ENCODE results near the gene SERPINB10. TPM values are rescaled to one million over a fixed set of nuclear protein-coding genes. Genes with fewer than 3 reads are reported as not detected.
"Not testable (repeated sequence)": the region's sequence is repeated elsewhere in the genome, so short reads cannot be mapped to it uniquely, and the experiment has no call there.

SERPINB10 gene
- total RNA-seq, 1 donor = not detected

- H2AFZ ChIP-seq (ENCODE audit: low read length) = peak overlapping the region; percentile 80
- H3K9me3 ChIP-seq (ENCODE audit: low read depth, low read length) = no peaks in the 10 kb centered on the region
- TF ChIP-seq, protein P1, sequence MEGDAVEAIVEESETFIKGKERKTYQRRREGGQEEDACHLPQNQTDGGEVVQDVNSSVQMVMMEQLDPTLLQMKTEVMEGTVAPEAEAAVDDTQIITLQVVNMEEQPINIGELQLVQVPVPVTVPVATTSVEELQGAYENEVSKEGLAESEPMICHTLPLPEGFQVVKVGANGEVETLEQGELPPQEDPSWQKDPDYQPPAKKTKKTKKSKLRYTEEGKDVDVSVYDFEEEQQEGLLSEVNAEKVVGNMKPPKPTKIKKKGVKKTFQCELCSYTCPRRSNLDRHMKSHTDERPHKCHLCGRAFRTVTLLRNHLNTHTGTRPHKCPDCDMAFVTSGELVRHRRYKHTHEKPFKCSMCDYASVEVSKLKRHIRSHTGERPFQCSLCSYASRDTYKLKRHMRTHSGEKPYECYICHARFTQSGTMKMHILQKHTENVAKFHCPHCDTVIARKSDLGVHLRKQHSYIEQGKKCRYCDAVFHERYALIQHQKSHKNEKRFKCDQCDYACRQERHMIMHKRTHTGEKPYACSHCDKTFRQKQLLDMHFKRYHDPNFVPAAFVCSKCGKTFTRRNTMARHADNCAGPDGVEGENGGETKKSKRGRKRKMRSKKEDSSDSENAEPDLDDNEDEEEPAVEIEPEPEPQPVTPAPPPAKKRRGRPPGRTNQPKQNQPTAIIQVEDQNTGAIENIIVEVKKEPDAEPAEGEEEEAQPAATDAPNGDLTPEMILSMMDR (IDR thresholded peaks at IDR 0.05; ENCODE audit: extremely low read depth, low read depth, low read length) = no peak
- peak; percentile 37 for DNase-seq (ENCODE audit: insufficient read length, low spot score, missing footprints)
- H3K4me1 ChIP-seq (ENCODE audit: insufficient read depth, low read length) = peaks cover 5% of the 10 kb centered on the region
- H3K27me3 ChIP-seq (ENCODE audit: insufficient read depth, low read length) = peaks cover 32% of the 10 kb centered on the region
- no peaks in the 10 kb centered on the region for H3K36me3 ChIP-seq (ENCODE audit: insufficient read depth, low read length)
- no peak overlapping the region for H3K27ac ChIP-seq (ENCODE audit: low read depth, low read length)
- H3K4me2 ChIP-seq (ENCODE audit: insufficient read depth, low read length) = peak overlapping the region; percentile 89
- H4K20me1 ChIP-seq (ENCODE audit: insufficient read depth, low read length) = no peaks in the 10 kb centered on the region
- no peaks in the 10 kb centered on the region for H3K79me2 ChIP-seq (ENCODE audit: insufficient read depth, low read length)
- H3K4me3 ChIP-seq (ENCODE audit: insufficient read depth, low read length) = peak overlapping the region; percentile 76
Observed at GRCh38 chr18:63936932-63937393, 29.2 kb downstream of the SERPINB10 start.

GRCh38 chr18:63940008-63940407, 32.2 kb downstream of the SERPINB10 start:
- Histone ChIP-seq H3K9me3 (ENCODE audit: low read depth, low read length) (no peaks in the 10 kb centered on the region), H3K27ac (ENCODE audit: low read depth, low read length) (no peak overlapping the region), H2AFZ (ENCODE audit: low read length) (no peak overlapping the region), H4K20me1 (ENCODE audit: insufficient read depth, low read length) (no peaks in the 10 kb centered on the region), H3K36me3 (ENCODE audit: insufficient read depth, low read length) (no peaks in the 10 kb centered on the region), H3K4me2 (ENCODE audit: insufficient read depth, low read length) (no peak overlapping the region), H3K4me3 (ENCODE audit: insufficient read depth, low read length) (no peak overlapping the region), H3K27me3 (ENCODE audit: insufficient read depth, low read length) (peaks cover 15% of the 10 kb centered on the region), H3K79me2 (ENCODE audit: insufficient read depth, low read length) (no peaks in the 10 kb centered on the region), H3K4me1 (ENCODE audit: insufficient read depth, low read length) (peaks cover 5% of the 10 kb centered on the region)
- no peak for DNase-seq (ENCODE audit: insufficient read length, low spot score, missing footprints)
- TF ChIP-seq, protein P1 (IDR thresholded peaks at IDR 0.05; ENCODE audit: extremely low read depth, low read depth, low read length) = no peak

DNA sequence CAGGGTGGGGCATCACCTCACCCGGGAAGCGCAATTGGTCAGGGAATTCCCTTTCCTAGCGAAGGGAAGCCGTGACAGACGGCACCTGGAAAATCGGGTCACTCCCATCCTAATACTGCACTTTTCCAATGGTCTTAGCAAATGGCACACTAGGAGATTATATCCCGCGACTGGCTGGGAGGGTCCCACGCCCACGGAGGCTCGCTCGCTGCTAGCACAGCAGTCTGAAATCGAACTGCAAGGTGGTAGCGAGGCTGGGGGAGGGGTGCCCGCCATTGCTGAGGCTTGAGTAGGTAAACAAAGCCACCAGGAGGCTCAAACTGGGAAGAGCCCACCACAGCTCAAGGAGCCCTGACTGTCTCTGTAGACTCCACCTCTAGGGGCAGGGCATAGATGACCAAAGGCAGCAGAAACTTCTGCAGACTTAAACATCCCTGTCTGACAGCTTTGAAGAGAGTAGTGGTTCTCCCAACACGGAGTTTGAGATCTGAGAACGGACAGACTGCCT, 32.8 kb downstream of the SERPINB10 start:
- not testable (repeated sequence) for H4K20me1 ChIP-seq (ENCODE audit: insufficient read depth, low read length); DNase-seq (ENCODE audit: insufficient read length, low spot score, missing footprints); H3K27ac ChIP-seq (ENCODE audit: low read depth, low read length); H3K4me1 ChIP-seq (ENCODE audit: insufficient read depth, low read length); H3K36me3 ChIP-seq (ENCODE audit: insufficient read depth, low read length); H3K4me3 ChIP-seq (ENCODE audit: insufficient read depth, low read length); H3K4me2 ChIP-seq (ENCODE audit: insufficient read depth, low read length); H2AFZ ChIP-seq (ENCODE audit: low read length); H3K9me3 ChIP-seq (ENCODE audit: low read depth, low read length); H3K79me2 ChIP-seq (ENCODE audit: insufficient read depth, low read length)
- H3K27me3 ChIP-seq (ENCODE audit: insufficient read depth, low read length) = peaks cover 15% of the 10 kb centered on the region

DNA sequence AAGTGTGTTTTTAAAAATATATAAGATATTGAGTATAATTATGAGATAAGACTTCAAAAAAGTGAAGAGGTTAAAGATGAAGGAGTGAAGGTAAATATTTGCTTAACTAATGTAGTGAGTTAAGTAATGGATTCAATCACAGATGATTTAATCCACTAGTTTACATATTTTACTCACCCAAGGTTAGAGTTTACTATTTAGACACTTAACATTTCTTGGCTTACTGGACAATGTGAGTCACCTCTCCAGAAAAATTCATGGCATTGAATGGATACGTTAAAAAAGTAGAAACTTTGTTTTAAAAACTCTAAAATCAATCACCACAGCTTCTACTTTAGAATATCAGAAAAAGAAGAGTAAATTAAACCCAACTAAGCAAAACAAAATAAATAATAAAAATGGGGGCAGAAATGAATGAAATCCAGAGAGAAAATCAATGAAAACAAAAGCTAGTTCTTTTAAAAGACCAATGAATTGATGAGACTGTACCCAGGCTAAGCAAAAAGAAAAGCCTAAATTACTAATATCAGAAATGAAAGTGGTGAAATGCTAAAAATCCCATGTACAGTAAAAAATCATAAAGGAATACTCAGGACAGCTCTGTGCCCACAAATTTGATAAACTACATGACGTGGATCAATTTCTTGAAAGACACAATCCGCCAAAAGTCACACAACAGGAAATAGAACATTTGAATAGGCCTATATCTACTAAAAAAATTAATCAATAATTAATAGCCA, 39.5 kb downstream of the SERPINB10 start:
- no peak overlapping the region for H3K4me2 ChIP-seq (ENCODE audit: insufficient read depth, low read length)
- no peak for DNase-seq (ENCODE audit: insufficient read length, low spot score, missing footprints)
- no peaks in the 10 kb centered on the region for H3K9me3 ChIP-seq (ENCODE audit: low read depth, low read length)
- H3K4me3 ChIP-seq (ENCODE audit: insufficient read depth, low read length) = no peak overlapping the region
- peaks cover 3% of the 10 kb centered on the region for H3K4me1 ChIP-seq (ENCODE audit: insufficient read depth, low read length)
- no peaks in the 10 kb centered on the region for H3K36me3 ChIP-seq (ENCODE audit: insufficient read depth, low read length)
- peaks cover 6% of the 10 kb centered on the region for H3K27me3 ChIP-seq (ENCODE audit: insufficient read depth, low read length)
- TF ChIP-seq, protein P1 (IDR thresholded peaks at IDR 0.05; ENCODE audit: extremely low read depth, low read depth, low read length) = no peak
- H2AFZ ChIP-seq (ENCODE audit: low read length) = no peak overlapping the region
- no peaks in the 10 kb centered on the region for H4K20me1 ChIP-seq (ENCODE audit: insufficient read depth, low read length)
- no peak overlapping the region for H3K27ac ChIP-seq (ENCODE audit: low read depth, low read length)
- no peaks in the 10 kb centered on the region for H3K79me2 ChIP-seq (ENCODE audit: insufficient read depth, low read length)

Data from osteoblast (primary cell).